GM19372 (cell line): ENCODE results near the gene ZFHX2.

ENCODE experiments used
- ATAC-seq: cut with Tn5 transposase; IDR thresholded peaks from one replicate; pipeline ENCODE4 v1.9.1; 2021; ENCODE audit warnings: mild to moderate bottlenecking, low read depth, moderate library complexity; ENCODE audit not compliant: unreplicated experiment

ZFHX2 gene

DNA sequence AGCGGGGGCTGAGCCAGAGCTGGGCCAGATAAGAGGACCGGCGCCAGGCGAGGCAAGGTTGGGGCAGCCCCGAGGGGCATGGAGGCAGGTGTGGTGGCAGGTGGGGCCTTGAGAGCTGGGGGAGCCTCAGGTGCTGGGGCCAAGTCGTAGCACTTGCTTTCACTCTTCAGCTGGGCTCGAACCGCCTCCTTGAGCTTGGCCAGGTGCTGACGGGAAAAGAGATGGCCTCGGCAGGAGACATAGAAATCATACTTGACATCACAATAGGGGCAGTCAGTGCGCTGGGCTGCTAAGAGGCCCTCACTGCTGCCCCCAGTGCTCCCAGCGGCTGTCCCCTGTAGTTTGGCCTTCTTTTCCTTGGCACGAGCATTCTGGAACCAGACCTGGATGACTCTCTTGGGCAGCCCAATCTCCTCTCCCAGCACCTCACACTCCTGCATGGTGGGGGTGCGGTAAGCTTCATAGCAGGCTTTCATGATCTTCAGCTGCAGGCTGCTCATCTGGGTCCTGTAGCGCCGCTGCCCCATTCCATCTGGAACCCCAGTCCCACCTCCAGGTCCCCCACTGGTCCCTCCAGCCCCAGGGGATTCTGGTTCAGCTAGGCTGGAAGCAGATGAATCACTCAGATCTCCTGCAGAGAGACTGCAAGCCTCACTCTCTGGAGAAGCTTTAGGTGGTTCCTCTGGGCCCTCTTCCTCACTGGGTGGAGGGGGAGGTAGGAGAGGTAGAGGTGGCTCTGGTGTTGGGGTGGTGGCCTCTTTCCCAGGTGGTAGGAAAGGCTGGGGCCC is 28.1 kb downstream of the ZFHX2 start:
- ATAC-seq, result no peak

DNA sequence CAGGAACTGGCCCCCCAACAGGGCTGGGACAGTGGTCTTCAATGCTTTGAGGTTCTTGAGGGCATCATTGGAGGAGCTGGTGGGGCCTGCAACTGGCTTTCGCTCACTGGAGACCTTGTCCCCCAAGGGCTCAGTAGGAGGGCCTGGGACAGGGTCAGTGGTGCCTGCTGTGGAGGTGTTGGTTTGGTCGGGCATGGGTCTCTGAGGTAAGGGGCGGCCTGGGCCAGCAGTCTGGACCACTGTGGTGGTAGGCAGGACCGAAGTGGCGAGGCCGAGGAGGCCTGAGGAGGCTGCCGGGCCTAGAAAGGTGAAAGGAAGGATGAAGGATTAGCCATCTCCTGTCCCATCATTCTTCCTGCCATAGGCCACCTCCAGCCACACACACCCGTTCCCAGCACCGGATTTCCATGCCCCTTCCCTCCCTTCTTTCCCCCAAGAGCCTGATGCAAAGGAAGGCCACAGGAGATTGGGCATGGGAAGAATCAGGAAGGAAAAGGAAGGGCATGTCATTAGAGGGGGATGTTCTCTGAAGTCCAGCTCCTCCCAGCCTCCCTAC is 28.8 kb downstream of the ZFHX2 start:
- no peak for ATAC-seq

DNA sequence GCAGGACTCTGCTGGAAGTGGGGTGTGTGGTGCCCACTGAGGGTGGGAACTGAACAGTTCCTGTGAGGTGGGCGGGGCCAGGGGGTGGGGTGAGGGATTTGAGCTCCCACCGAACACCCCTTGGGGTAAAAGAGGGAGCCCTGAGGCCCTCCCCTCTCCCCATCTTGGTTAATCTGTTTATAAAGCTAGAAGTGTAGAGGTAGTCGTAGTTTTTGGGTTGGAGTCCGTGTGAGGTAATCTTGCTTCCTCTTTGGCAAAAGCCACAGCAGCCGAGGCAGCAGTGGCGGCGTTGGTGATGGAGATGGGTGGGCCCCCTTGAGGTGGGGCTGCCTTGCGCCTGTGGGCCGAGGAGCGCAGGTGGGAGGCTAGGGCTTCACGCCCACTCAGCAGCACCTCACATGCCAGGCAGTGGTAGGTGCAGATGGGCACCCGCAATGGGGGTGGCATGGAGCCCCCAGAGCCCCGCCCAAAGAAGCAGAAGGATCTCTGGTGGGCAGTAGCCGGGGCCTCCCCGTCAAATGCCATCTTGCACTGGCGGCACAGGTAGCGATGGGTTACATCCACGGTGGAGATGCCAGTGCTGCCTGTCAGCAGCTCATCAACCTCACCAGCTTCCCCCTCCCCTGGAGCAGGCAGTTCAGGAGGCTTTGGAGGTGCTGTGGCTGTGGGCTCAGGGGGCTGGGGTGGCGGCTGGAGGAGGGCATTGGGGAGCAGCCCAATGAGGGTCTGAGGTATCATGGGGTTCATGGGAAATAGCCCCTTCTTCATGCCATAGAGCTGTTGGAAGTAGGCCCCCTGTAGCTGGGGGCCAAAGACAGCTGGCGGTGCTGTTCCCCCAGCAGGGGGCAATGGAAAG is 29.6 kb downstream of the ZFHX2 start:
- no peak for ATAC-seq

DNA sequence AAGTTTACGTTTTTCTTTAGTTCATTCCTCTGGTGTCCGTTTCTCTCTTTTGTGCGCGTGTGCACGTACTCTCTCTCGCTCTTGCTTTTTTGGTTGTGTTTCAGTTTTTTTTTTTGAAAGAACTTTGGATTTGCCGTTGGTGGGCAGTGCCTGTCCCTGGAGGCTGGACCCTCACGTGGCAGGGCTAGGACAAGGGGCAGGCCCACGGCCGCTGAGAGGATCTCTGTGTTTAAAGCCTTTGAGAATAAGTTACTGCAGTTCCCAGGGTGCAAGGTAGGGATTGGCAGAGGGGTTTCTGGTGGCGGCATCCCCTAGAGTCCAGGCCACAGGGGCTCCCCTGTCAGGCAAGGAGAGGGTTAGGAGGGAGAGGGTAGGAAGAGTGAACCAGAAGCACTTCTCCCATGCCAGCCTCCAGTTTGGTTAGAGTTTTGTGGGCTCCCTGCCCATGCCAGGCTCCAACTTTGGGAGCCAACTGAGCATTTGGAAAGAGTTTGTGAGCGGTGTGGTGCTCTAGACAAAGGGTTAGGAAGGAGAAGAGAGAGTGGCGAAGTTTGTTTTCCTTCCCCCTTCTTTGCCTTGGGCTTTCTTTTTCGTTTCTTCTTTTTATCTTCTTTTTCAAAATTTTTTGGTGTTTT is 30.5 kb downstream of the ZFHX2 start:
- ATAC-seq, result no peak

DNA sequence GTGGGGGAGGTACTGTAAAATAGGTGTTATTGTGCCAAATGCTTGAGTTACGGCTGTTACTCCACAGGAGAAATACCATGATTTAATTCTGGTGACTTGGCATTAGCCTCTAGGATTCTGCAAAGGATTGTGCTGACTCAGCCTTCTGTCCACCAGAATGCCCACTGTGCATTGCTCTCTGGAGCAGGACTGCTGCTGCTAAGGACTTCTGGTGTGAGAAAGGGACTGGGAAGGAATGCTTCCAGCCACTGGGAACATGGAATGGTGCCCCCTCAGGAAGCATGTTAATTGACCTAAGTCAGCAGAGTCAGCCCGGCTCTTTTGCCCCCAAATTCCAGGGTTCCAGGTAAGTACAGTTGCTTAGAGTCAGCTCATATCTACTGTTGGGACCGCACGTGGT is 32.9 kb downstream of the ZFHX2 start:
- no peak for ATAC-seq

DNA sequence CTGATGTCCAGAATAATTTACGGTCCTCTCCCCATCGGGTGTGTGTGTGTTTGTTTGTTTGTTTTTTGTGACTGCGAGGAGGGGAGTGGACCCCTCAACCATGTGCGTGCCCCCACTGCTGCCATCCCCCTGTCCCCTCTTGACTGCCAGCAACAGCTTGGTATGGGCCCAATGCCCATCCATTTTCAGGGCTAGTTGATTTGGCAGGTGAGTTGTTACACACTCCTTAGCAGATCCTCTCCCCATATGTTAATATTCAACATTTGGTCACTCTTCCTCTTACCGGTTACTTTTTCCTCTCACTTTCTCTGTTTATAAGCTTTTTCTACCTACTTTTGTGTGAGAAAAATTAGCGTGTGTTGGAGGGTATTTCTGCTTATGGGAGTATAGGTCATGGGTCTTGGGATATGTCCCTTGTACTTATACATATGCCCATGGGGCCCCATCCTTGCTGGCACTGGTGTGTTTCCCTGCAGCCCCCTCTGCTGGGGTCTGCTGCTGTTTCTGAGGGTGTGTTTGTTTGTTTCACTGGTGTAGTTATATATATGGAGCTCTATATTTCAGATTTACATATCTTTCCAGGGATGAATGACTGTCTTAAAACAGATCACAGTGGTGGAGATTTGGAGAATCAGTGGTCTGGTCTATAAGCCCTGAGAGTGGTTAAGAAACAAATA is 33.8 kb downstream of the ZFHX2 start:
- ATAC-seq, result no peak

DNA sequence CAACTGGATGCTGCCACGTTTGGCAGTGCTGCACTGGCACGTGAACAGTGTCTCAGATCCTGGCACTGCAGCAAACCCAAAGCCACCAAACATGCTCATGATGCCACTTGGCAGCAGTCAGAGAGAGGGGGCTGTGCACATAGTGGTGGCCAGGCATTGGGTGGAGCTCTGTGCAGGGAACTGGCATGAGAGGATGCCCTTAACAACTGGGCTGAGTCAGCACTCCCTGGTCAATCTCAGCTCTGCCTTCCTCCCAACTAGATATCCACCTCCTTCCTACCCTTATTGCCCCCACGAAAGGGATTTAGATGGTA is 37.0 kb downstream of the ZFHX2 start:
- no peak for ATAC-seq

DNA sequence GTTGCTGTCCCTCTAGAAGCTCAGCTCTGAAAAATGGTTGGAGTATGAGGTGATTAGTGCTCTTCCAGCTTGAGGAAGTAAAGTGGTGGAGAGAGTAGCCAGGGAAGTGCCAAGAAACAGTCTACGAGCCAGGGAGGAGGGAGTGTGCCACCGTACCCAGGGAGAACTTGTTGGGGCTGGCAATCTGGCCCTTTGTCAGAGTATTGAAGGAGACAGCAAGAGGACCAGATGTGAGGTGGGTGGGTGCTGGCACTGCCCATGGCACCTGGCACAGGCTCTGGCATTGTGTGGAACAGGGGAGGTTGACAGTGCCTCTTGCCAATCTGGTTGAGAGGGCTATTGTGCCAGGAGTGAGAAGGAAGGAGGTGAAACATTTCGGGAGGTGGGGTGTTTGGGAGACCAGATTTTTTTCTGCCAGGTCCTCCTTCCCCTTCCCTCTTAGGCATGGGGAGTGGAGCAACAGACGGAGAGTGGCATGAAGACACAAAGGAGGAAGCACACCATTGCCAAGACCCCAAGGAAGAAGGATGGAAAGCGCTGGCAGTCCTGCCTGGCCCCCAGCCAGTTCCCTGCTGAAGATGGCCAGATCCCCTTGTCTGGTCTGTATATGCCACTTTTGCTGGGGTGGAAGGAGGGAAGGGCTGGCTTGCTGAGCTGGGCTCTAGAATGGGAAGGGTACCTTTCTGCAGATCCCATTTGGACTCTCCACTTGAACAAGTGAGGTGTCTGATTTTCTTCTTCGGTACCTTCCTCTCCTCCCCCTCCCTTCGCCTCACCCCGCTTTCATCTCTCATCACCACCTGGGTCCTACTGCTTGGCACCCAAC is 37.5 kb downstream of the ZFHX2 start:
- no peak for ATAC-seq

DNA sequence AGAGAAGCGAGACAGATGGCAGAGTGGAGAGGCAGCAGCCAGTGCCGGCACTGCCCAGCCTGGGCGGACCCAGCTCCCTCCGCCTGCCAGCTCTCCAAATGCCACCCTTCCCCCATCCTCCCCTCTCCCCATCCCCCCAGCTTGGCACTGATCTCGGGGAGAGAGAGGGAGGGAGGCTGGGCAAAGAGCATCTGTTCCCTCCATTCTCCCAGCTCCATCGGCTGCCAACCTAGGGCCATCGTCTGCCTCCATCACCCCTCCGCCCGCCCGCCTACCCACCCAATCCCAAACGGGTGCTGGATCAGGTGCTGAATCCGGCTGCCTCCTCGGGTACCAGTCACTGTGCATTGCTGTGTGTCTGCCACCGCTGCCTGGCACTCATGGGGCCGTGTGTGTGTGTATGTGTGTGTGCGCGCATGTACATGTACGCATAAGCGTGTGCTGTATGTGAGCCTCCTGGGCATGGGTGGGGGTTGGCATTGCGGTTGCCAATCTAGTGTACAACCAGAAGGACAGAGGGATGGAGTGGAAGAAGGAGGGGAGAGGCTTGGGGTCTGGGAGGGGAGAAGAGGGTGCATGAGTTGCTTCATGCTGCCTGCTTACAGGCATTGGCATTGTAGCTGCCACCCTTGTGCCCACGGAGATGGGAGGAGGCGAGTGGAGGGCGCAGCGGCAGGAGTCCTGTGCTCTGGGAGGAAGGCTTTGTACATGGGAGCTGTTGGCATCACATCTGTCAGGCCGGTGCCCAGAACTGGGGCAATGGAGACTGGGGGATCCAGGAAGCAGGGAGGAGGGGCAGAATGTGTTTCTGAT is 38.4 kb downstream of the ZFHX2 start:
- ATAC-seq, result no peak

DNA sequence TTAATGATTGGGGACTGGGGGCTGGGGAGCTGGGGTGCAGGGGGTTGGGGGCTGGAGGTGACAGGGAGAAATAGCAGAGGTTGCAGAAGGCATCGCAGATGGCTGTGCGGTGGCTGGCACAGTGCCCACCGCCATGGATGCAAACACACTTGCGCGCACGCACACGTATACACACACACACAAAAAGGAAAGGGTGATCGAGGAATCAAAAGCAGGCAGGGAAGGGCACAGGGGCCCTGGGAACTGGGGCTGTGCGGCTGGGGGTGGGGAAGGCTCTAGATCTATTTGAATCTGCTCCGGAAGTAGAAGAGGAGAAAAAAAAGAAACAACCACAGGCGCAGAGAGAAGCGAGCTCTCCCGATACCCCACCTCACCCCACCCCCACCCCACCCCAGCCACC is 39.4 kb downstream of the ZFHX2 start:
- no peak for ATAC-seq

DNA sequence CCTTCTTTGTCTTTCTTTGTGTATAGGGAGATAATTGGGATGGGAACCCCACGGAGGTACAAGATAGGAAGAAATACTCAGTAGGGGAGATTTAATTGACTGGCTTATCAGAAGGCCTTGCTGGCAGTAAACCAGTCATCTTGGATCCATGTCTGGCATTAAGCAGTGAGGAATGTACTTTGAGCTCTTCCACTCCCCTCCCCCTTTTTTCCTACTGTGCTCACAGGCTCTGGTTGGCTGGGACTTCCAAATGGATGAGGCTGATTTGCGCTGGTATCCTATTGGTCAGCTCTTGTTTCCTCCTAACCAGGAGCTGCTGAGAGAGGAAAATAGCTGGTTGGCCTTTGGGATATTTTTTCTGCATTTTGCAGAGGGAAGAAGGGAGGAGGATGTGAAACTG is 57.3 kb downstream of the ZFHX2 start:
- no peak for ATAC-seq

DNA sequence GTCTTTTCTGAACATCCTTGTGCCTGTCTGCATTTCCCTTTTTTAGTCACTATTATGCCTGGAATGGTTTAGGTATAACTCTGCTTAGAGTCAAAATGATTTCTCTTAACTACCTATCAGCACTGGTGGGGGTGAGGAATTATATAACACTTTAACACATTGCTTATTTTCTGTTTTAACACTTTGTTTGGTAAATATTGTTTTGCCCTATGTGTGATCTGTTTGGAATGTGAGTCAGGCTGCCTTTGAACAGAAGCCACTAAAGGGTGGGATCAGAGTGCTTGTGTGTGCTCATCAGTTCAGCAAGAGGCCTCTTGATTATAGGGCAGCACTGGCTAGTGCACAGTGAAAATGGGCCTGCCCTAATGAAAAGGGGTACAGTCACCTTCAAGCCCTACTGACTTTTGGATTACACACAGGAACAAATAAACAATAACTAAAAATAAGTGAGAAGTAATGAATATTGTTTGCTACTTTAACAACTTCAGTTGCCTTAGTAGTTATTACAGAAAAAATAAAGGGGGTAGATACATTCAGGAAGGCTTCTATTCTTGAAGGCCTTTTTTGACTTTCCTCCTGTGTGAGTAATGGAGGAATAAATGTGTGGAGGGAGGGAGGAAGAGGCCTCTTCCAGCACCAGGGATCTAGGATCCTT is 58.8 kb downstream of the ZFHX2 start:
- no peak for ATAC-seq

DNA sequence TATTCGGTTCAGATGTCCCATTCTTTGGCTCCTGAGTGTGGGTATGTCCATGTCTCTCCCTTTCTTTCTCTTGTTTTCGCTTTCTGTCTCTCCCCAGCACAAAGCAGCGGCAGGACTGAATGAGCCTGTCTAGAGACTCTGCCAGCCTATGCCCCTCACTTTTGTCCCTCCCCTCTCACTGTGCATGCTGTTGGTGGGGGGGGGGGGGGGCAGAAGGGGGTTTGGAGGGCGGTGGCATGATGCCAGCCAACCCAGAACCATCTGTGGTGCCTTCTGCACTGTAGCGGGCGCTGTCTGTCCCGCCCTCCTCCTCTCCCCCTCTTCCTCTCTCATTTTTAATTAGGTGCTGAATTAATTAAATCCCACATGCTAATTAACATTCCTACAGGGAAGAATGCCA is 64.3 kb downstream of the ZFHX2 start:
- no peak for ATAC-seq

DNA sequence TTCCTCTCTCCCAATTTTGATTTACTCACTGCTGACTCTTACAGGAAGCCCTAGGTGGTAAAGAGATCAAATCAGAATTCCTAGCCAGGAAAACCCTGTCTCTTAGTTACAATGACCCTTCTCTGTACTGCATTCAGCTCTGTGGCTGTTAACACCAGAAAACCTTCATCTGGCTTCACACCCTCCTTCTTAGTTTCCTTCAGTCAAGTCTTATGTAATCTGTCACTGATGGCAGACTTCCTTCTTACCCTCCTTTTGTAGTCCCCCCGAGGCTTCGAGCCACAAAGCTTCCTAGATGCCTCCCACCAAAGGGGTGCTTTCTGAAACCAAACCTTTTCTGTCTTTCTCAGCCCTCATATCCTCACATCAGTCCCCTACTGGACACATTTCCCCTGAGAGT is 65.5 kb downstream of the ZFHX2 start:
- ATAC-seq, result no peak

DNA sequence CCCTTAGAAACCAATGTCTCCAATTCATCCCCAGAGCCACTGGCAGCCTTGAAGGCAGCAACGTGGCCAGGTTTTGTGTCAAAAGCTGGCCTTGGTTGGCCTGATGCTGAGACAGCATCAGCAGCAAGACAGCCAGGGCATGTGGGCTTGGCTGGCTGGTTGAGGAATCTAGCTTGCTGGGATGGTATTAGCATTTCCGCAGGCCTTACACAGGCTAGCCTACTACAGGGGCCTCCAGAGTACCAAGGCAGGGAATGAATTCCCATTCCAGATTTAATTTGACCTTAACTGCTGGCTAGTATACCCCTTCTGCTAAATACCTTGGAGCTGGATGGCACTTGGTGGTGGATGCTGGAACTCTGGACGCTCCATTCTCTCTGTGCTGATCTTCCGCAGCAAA is 66.2 kb downstream of the ZFHX2 start:
- ATAC-seq, result no peak

DNA sequence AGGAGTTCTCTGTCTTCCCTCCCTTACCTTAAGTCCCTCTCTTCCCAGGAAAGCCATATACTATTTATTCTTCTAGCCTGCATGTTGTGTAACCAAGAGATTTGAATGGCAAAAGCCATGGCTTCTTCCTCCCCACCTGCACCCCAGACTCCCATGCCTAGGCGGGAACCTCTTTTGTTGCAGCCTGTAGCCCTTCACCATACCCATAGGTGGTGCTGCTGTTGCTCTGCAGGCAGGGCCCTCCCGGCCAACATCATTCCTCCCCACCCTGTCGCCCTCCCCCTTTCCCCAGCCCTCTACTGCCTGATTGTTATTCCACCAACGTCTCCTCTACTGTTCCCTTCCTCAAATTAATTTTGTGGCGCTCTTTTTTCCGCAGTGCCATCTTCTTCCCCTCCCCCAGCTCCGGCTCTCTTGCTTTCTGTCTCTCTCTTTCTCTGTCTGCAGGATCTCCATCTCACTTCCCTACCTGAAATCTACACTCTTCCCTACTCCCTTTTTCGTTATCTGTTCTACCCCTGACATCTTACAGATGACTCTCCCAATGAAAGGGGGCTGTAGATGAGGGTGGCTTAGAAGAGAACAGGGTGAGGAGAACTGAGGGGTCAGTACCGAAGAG is 68.2 kb downstream of the ZFHX2 start:
- no peak for ATAC-seq

DNA sequence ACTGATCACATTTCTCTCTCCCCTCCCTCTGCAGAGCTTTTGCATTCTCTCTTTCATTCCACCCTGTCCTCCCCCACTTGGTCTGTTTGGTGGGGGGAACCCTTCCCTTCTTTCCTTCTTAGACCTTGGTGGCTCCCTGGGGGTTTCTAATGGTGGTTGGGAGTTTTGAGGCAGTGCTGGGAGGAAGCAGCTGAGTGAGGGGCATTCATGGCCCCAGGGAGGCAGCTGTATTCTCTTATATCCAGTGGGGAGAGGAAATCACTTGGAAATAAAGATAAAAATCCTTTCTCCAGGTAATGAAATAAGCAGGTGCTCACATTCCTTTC is 68.8 kb downstream of the ZFHX2 start:
- no peak for ATAC-seq
